Natural killer cell (primary cell): Measurements from ENCODE around the gene HBP1. TPM values are rescaled to one million over a fixed set of nuclear protein-coding genes. Genes with fewer than 3 reads are reported as not detected.

Experiments
- ATAC-seq, 3 donors: fragments of 150-1000 bp in 2 of 3; fragments of 200-7000 bp in 1 of 3; cut with Tn5 transposase; 1 replicate in 1 of 3; 2 replicates in 2 of 3; pipeline ENCODE4 v1.10.0; 2021; ENCODE audit warnings: mild to moderate bottlenecking in 2 of 3, moderate library complexity in 2 of 3
- DNase-seq, 2 donors: peaks; one replicate each; pipeline versions ENCODE4 v3.0.0 to v3.0.0-alpha.2; 2013 to 2021; ENCODE audit warnings: mixed read lengths in 1 of 2
- H3K27ac ChIP-seq: one replicate; pipeline ENCODE4 v1.5.1; 2013; ENCODE audit warnings: mild to moderate bottlenecking, low read length
- H3K27me3 ChIP-seq: one replicate; pipeline ENCODE4 v1.6.1; 2013; ENCODE audit warnings: low read length; ENCODE audit not compliant: control insufficient read depth, insufficient read depth
- H3K36me3 ChIP-seq: one replicate; pipeline ENCODE4 v1.6.1; 2013; ENCODE audit warnings: low read length; ENCODE audit not compliant: control insufficient read depth, insufficient read depth
- H3K4me1 ChIP-seq: one replicate; pipeline ENCODE4 v1.6.1; 2013; ENCODE audit warnings: low read length; ENCODE audit not compliant: control insufficient read depth, insufficient read depth
- H3K4me3 ChIP-seq: one replicate; pipeline ENCODE4 v1.5.1; 2013; ENCODE audit warnings: low read length
- H3K9me3 ChIP-seq: one replicate; pipeline ENCODE4 v1.6.1; 2013; ENCODE audit warnings: low read length; ENCODE audit not compliant: control insufficient read depth, insufficient read depth
- H3K27ac Mint-ChIP-seq, 2 donors: one replicate each; pipeline ENCODE4 v1.8.0; 2022; ENCODE audit warnings: mild to moderate bottlenecking in 2 of 2, mixed read lengths in 2 of 2, moderate library complexity in 1 of 2
- H3K27me3 Mint-ChIP-seq, 2 donors: one replicate each; pipeline ENCODE4 v1.8.0; 2022; ENCODE audit warnings: low read depth in 2 of 2, mixed read lengths in 2 of 2
- H3K36me3 Mint-ChIP-seq: one replicate; pipeline ENCODE4 v1.8.0; 2022; ENCODE audit warnings: mixed read lengths
- H3K4me1 Mint-ChIP-seq, 2 donors: one replicate each; pipeline ENCODE4 v1.8.0; 2022; ENCODE audit warnings: mixed read lengths in 2 of 2
- H3K4me3 Mint-ChIP-seq: one replicate; pipeline ENCODE4 v1.8.0; 2022; ENCODE audit warnings: mild to moderate bottlenecking, moderate library complexity, mixed read lengths
- H3K9me3 Mint-ChIP-seq, 2 donors: one replicate each; pipeline ENCODE4 v1.8.0; 2022; ENCODE audit warnings: mixed read lengths in 2 of 2
- WGBS: methylation state at CpG from one replicate; pipeline ENCODE4 v1.1.7; 2013; ENCODE audit warnings: missing lambda C conversion rate; ENCODE audit not compliant: insufficient coverage; 5-methylcytosine and 5-hydroxymethylcytosine counted together
- intact Hi-C: fragments of 100-400 bp; cut with micrococcal nuclease; formaldehyde crosslinking; loops from one replicate; pipeline ENCODE4 v1.14.2; 2022
- total RNA-seq, 4 donors: library from RNA; stranded (reverse); fragments of 120-200 nt in 1 of 4; gene quantifications; one replicate each; pipeline versions ENCODE4 v1.2.3 to v1.2.4, GENCODE V29; 2013 to 2022
- TF ChIP-seq, protein P1 (sequence below): fragments of 200-600 bp; IDR thresholded peaks from one replicate; pipeline ENCODE4 v1.8.0; 2022; ENCODE audit warnings: antibody characterized with exemption

HBP1 gene
- total RNA-seq, 3 donors from 2014 or later (not counting 1 experiment from before 2014, with no cell fraction given), result 186 to 249 (median 243) TPM

DNA sequence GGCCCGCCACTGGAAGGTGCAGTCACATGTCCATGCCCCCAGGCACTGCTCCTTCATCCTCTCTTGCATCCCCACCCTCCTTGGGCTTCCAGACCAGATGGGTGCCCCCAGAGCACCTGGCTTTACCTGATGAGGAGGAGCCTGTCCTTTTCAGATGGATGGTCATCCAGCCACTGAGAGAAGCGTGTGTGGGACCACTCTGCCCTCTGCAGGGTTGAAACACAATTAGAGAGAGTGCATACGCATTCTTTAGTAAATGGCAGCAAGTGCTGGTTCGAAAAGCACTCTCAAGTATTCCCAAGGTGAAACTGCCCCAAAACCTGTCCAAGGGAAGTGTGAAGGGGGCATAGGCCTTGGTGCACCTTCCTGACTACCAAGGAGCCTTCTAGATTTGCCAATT, 41.6 kb downstream of the HBP1 start:
- H3K27ac Mint-ChIP-seq, result no peak overlapping the region
- H3K4me3 Mint-ChIP-seq, result no peak overlapping the region
- peaks cover 25% of the 10 kb centered on the region for H3K36me3 Mint-ChIP-seq
- H3K27me3 ChIP-seq, result no peaks in the 10 kb centered on the region
- intact Hi-C loops, result no loop called here
- H3K9me3 Mint-ChIP-seq, result peaks cover 4 to 10% of the 10 kb centered on the region in 2 donors
- peaks cover 0 to 5% of the 10 kb centered on the region in 2 donors for H3K4me1 Mint-ChIP-seq
- H3K36me3 ChIP-seq, result peaks cover 22% of the 10 kb centered on the region
- H3K27me3 Mint-ChIP-seq, result no peaks in the 10 kb centered on the region
- no peaks in the 10 kb centered on the region for H3K4me1 ChIP-seq
- WGBS, result 97% methylated on average over 4 of the region's 4 CpGs
- peaks cover 4% of the 10 kb centered on the region for H3K9me3 ChIP-seq
- TF ChIP-seq, protein P1, sequence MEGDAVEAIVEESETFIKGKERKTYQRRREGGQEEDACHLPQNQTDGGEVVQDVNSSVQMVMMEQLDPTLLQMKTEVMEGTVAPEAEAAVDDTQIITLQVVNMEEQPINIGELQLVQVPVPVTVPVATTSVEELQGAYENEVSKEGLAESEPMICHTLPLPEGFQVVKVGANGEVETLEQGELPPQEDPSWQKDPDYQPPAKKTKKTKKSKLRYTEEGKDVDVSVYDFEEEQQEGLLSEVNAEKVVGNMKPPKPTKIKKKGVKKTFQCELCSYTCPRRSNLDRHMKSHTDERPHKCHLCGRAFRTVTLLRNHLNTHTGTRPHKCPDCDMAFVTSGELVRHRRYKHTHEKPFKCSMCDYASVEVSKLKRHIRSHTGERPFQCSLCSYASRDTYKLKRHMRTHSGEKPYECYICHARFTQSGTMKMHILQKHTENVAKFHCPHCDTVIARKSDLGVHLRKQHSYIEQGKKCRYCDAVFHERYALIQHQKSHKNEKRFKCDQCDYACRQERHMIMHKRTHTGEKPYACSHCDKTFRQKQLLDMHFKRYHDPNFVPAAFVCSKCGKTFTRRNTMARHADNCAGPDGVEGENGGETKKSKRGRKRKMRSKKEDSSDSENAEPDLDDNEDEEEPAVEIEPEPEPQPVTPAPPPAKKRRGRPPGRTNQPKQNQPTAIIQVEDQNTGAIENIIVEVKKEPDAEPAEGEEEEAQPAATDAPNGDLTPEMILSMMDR, result no peak
- H3K4me3 ChIP-seq, result no peak overlapping the region
- DNase-seq, result no peak
- no peak overlapping the region for H3K27ac ChIP-seq
- no peak for ATAC-seq

DNA sequence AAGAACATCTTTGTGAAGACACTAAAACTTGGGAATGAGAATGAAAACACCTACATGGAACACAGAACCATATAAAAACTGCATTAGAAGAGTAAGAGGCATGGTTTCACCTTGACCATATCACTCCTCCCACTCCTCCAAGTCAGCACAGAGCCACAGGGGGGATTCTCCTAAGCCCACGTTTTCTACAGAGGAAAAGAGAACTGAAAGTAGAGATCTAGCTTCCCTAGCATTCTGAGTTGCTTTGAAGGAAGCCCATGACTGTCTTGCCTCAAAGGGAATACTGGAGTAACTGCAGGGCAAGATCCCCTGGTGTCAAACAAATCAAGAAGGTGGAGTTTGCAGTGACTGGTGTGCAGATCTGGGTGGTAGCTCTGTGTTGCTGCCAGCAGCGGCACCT, 43.9 kb downstream of the HBP1 start:
- Mint-ChIP-seq H3K36me3 (peaks cover 17% of the 10 kb centered on the region), H3K27ac (no peak overlapping the region)

GRCh38 chr7:107213193-107213788, 44.5 kb downstream of the HBP1 start:
- Mint-ChIP-seq H3K27ac (no peak overlapping the region), H3K27me3 (no peaks in the 10 kb centered on the region), H3K4me3 (no peak overlapping the region), H3K36me3 (peaks cover 17% of the 10 kb centered on the region), H3K4me1 (peaks cover 0 to 6% of the 10 kb centered on the region in 2 donors), H3K9me3 (peaks cover 4 to 10% of the 10 kb centered on the region in 2 donors)
- WGBS, result 96% methylated on average over 5 of the region's 5 CpGs
- intact Hi-C loops, result no loop called here
- ATAC-seq (no peak), DNase-seq (no peak)
- TF ChIP-seq, protein P1, result no peak
- Histone ChIP-seq H3K36me3 (peaks cover 9% of the 10 kb centered on the region), H3K27me3 (no peaks in the 10 kb centered on the region), H3K9me3 (peaks cover 4% of the 10 kb centered on the region), H3K4me1 (no peaks in the 10 kb centered on the region), H3K4me3 (no peak overlapping the region), H3K27ac (no peak overlapping the region)

More for the DNA sequence above, 43.9 kb downstream of the HBP1 start:
- ATAC-seq (no peak), DNase-seq (no peak)
- Histone ChIP-seq H3K4me3 (no peak overlapping the region), H3K27ac (no peak overlapping the region), H3K36me3 (peaks cover 9% of the 10 kb centered on the region), H3K9me3 (peaks cover 4% of the 10 kb centered on the region), H3K27me3 (no peaks in the 10 kb centered on the region), H3K4me1 (no peaks in the 10 kb centered on the region)
- Mint-ChIP-seq H3K9me3 (peaks cover 4 to 10% of the 10 kb centered on the region in 2 donors), H3K27me3 (no peaks in the 10 kb centered on the region), H3K4me1 (peaks cover 0 to 5% of the 10 kb centered on the region in 2 donors), H3K4me3 (no peak overlapping the region)
- 88% methylated on average over 2 of the region's 2 CpGs for WGBS
- intact Hi-C loops, result no loop called here
- TF ChIP-seq, protein P1, result no peak

GRCh38 chr7:107213945-107214344, 45.1 kb downstream of the HBP1 start:
- Mint-ChIP-seq H3K9me3 (peaks cover 4 to 10% of the 10 kb centered on the region in 2 donors), H3K36me3 (peaks cover 17% of the 10 kb centered on the region), H3K4me3 (no peak overlapping the region), H3K27ac (no peak overlapping the region), H3K27me3 (no peaks in the 10 kb centered on the region), H3K4me1 (peaks cover 0 to 10% of the 10 kb centered on the region in 2 donors)
- no peak overlapping the region for H3K4me3 ChIP-seq
- peaks cover 4% of the 10 kb centered on the region for H3K9me3 ChIP-seq
- intact Hi-C loops, result no loop called here
- H3K27me3 ChIP-seq, result no peaks in the 10 kb centered on the region
- H3K27ac ChIP-seq, result no peak overlapping the region
- no peaks in the 10 kb centered on the region for H3K4me1 ChIP-seq
- DNase-seq (no peak), ATAC-seq (no peak)
- TF ChIP-seq, protein P1, result no peak
- peaks cover 9% of the 10 kb centered on the region for H3K36me3 ChIP-seq
